ENCODE results near the gene SAFB. TPM values are rescaled to one million over a fixed set of nuclear protein-coding genes. Genes with fewer than 3 reads are reported as not detected.
A peak's percentile ranks its signal among the peaks of the same experiment; 100 is the strongest.

The SAFB gene
- total and polyA plus RNA-seq, 3 donors from 2014 or later = 83.2 to 220 (median 202) TPM

DNA sequence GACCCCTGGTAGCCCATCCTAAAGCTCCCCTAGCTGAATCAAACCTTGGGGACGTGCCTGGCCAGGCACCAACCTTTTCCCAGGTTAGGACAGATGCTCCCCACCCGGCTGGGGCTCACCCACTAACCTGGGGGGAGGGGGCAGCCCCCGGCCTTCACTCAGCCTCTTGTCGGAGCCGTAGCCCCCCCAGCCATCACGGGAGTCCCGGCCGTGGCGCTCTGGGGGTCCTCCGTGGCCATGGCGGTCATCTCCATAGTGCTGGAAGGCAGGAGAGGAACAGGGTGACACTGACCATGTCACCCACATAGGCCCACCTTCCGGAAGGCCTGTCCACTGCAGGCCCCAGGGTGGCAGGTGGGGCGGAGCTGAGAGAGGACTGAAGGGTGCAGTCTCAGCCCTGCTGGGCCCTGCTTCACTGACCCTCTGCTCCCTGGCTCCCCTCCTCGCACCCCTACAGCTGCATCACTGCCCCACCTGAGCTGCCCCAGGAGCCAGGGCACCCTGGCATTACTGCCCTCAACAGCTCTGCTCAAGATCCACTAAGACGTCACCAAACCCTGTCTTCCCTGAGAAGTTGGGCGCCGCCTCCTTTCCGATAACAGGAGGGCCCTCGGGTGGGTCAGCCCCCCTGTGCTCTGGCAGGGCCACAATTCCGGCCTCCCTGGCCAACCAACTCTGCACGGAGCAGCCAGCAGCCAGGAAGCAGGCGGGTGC lies 32.6 kb upstream of the SAFB start:
- 90 to 92% methylated on average over 11 to 22 of the region's 22 CpGs for WGBS, 2 donors
- H3K36me3 ChIP-seq (ENCODE audit: low read depth, missing control alignments) = no peaks in the 10 kb centered on the region
- no peaks in the 10 kb centered on the region for H3K9me3 ChIP-seq
- DNase-seq = no peak
- H3K27me3 ChIP-seq = no peaks in the 10 kb centered on the region
- H3K4me1 ChIP-seq = peaks cover 6% of the 10 kb centered on the region
- intact Hi-C loops (cut with DNase I; ENCODE audit: low total_unique reads) = no loop called here
- TF ChIP-seq, protein P1, sequence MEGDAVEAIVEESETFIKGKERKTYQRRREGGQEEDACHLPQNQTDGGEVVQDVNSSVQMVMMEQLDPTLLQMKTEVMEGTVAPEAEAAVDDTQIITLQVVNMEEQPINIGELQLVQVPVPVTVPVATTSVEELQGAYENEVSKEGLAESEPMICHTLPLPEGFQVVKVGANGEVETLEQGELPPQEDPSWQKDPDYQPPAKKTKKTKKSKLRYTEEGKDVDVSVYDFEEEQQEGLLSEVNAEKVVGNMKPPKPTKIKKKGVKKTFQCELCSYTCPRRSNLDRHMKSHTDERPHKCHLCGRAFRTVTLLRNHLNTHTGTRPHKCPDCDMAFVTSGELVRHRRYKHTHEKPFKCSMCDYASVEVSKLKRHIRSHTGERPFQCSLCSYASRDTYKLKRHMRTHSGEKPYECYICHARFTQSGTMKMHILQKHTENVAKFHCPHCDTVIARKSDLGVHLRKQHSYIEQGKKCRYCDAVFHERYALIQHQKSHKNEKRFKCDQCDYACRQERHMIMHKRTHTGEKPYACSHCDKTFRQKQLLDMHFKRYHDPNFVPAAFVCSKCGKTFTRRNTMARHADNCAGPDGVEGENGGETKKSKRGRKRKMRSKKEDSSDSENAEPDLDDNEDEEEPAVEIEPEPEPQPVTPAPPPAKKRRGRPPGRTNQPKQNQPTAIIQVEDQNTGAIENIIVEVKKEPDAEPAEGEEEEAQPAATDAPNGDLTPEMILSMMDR (IDR thresholded peaks at IDR 0.05) = no peak
- TF ChIP-seq POLR2A (IDR thresholded peaks at IDR 0.05) = no peak
- H3K4me3 ChIP-seq = no peak overlapping the region
- H3K27ac ChIP-seq = no peak overlapping the region

DNA sequence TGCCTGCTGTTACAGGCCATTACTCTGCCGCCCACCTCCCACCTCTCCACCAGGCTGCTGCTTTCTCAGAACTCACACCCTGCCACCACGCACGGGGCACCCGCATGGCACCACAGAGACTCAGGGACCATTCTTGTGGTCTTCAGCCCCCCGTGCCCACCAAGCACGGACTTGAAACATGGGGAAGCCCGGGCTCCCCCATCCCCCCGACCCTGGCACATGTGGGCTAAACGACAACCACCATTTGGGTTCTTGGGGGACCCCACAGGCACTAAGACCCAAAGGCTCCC lies 32.1 kb upstream of the SAFB start:
- intact Hi-C loops (cut with DNase I; ENCODE audit: low total_unique reads) = no loop called here
- Histone ChIP-seq H3K27ac (no peak overlapping the region), H3K27me3 (no peaks in the 10 kb centered on the region), H3K4me1 (peaks cover 5% of the 10 kb centered on the region), H3K4me3 (no peak overlapping the region), H3K9me3 (no peaks in the 10 kb centered on the region), H3K36me3 (ENCODE audit: low read depth, missing control alignments) (no peaks in the 10 kb centered on the region)
- TF ChIP-seq, protein P1 (IDR thresholded peaks at IDR 0.05) = no peak
- TF ChIP-seq POLR2A (IDR thresholded peaks at IDR 0.05) = no peak
- no peak for DNase-seq
- 92 to 93% methylated on average over 9 of the region's 9 CpGs for WGBS, 2 donors

DNA sequence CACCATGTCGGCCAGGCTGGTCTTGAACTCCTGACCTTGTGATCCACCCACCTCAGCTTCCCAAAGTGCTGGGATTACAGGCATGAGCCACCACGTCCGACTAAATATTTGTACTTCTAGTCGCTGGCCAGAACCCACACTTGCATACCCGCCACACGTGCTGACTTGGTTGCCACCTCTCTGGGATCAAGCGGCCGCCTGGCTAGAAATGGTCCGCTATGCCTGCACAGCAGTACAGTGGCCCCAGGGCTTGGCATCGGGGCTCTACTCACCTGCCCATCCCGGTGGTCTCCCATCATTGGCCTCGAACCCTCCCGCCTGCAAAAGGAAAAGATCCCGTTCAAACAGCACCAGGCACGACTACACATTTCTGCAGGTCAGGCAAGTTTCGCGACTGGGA lies 31.4 kb upstream of the SAFB start:
- no peak overlapping the region for H3K27ac ChIP-seq
- H3K9me3 ChIP-seq = no peaks in the 10 kb centered on the region
- no peak for DNase-seq
- no peaks in the 10 kb centered on the region for H3K36me3 ChIP-seq (ENCODE audit: low read depth, missing control alignments)
- 90 to 91% methylated on average over 17 of the region's 17 CpGs for WGBS, 2 donors
- no peaks in the 10 kb centered on the region for H3K4me1 ChIP-seq
- no peak overlapping the region for H3K4me3 ChIP-seq
- TF ChIP-seq, protein P1 (IDR thresholded peaks at IDR 0.05) = no peak
- no peak for TF ChIP-seq POLR2A (IDR thresholded peaks at IDR 0.05)
- no peaks in the 10 kb centered on the region for H3K27me3 ChIP-seq
- intact Hi-C loops (cut with DNase I; ENCODE audit: low total_unique reads) = no loop called here

DNA sequence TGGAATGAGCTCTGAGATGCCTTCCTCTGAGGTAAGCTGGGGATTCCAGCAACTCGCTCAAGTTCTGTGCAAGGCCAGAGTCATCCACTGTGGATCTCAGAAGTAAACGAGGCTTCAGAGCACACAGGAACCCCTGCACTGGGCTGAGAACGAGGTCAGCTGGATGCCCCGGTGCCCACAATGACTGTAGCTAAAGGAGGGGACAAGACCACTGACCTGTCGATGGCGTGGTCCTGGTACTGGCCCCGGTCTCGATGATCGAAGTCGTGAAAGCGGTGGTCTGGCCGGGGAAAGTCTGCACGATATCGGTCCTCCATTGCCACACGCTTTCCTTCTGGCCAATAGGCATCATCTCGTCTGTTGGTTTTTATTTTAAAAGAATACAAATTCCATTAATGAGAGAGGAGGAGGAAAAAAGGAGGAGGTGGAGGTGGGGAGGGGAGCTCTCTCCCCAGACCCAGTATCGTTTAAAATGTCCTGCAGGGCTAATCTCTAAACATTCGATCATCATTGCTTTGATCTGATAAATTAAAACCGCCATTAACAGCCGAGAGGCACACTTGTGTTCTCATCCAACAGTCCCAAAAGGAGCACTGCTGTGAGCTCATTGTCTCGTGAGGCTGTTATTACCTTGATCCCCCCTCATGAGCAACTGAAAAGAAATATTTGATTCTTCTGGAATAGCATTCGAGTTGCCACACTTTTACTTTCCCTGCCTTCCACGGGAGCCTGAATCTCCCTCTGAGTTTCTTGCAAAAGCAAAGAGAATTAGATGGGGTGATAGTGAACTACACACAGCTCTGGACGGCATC lies 30.1 kb upstream of the SAFB start:
- Histone ChIP-seq H3K27ac (no peak overlapping the region), H3K4me1 (no peaks in the 10 kb centered on the region), H3K9me3 (no peaks in the 10 kb centered on the region), H3K4me3 (peak overlapping the region in 1 of 2 donors; percentile 25), H3K27me3 (no peaks in the 10 kb centered on the region), H3K36me3 (ENCODE audit: low read depth, missing control alignments) (no peaks in the 10 kb centered on the region)
- 77 to 83% methylated on average over 24 of the region's 24 CpGs for WGBS, 2 donors
- TF ChIP-seq, protein P1 (IDR thresholded peaks at IDR 0.05) = no peak
- TF ChIP-seq POLR2A (IDR thresholded peaks at IDR 0.05) = no peak
- intact Hi-C loops (cut with DNase I; ENCODE audit: low total_unique reads) = no loop called here
- DNase-seq = no peak

Data from testis (tissue), 3 donors.